Epithelial cell of proximal tubule (primary cell): Measurements from ENCODE around the gene DIO1. TPM values are rescaled to one million over a fixed set of nuclear protein-coding genes. Genes with fewer than 3 reads are reported as not detected.

Experiments
- DNase-seq: peaks from one replicate; pipeline ENCODE4 v3.0.0-alpha.2; 2011; ENCODE audit warnings: low read depth
- H3K4me3 ChIP-seq: 2 replicates; pipeline ENCODE4 v1.5.1; 2011; ENCODE audit warnings: low read depth, mild to moderate bottlenecking, low read length
- CTCF ChIP-seq: conservative IDR thresholded peaks from 2 replicates; pipeline ENCODE4 v1.5.1; 2012; ENCODE audit warnings: low read depth, mild to moderate bottlenecking, low read length
- total RNA-seq: library from RNA; depleted of rRNA; stranded (reverse); fragments of >200 nt; gene quantifications from 2 replicates; pipeline ENCODE4 v1.2.3, GENCODE V29; 2015

Gene DIO1
- total RNA-seq, 1 donor from 2014 or later, result not detected

- DNase-seq, result no peak
These were observed 62.6 kb downstream of the DIO1 start for GRCh38 chr1:53956308-53957168.

GRCh38 chr1:53957194-53957818 is 63.3 kb downstream of the DIO1 start:
- DNase-seq, result peak; percentile 33
- TF ChIP-seq CTCF, result no peak
- H3K4me3 ChIP-seq, result no peak overlapping the region

More at GRCh38 chr1:53956308-53957168, 62.6 kb downstream of the DIO1 start:
- H3K4me3 ChIP-seq, result no peak overlapping the region
- no peak for TF ChIP-seq CTCF

GRCh38 chr1:53959664-53960250 is 65.8 kb downstream of the DIO1 start:
- DNase-seq, result no peak
- H3K4me3 ChIP-seq, result no peak overlapping the region
- peak; percentile 55 for TF ChIP-seq CTCF

Other genes starting within 250 kb of the DIO1 start
- 2.5 and 2.7 TPM in 2 replicates for gene GLIS1, start 155.0 kb upstream of the DIO1 start, total RNA-seq
- 40.9 and 63.7 TPM in 2 replicates for gene NDC1, start 55.9 kb upstream of the DIO1 start, total RNA-seq
- gene YIPF1, start 4.4 kb upstream of the DIO1 start, total RNA-seq, result 27.6 and 32.4 TPM in 2 replicates
- 31.5 and 37.9 TPM in 2 replicates for gene IFT25, start 51.5 kb downstream of the DIO1 start, total RNA-seq
- gene LRRC42, start 52.2 kb downstream of the DIO1 start, total RNA-seq, result 46.7 and 48.0 TPM in 2 replicates
- not detected in 2 replicates for gene LDLRAD1, start 124.0 kb downstream of the DIO1 start, total RNA-seq
- 71.8 and 106 TPM in 2 replicates for gene TMEM59, start 159.0 kb downstream of the DIO1 start, total RNA-seq
- 1.9 and 2.0 TPM in 2 replicates for gene TCEANC2, start 159.4 kb downstream of the DIO1 start, total RNA-seq